Measurements from ENCODE around the gene TTC9.

TTC9 gene

GRCh38 chr14:70645892-70646291 lies 4.2 kb downstream of the TTC9 start:
- no peaks in the 10 kb centered on the region for H3K79me2 ChIP-seq (ENCODE audit: insufficient read depth, low read length)
- H3K9me3 ChIP-seq (ENCODE audit: insufficient read depth, low read length, severe bottlenecking), result no peaks in the 10 kb centered on the region
- no peak overlapping the region for H3K4me3 ChIP-seq (ENCODE audit: low read depth in 1 of 2, low read length in 2 of 2)
- peaks cover 17% of the 10 kb centered on the region for H3K4me1 ChIP-seq (ENCODE audit: insufficient read depth, low read length)
- ATAC-seq (ENCODE audit: insufficient read depth, low read depth) (no peak), DNase-seq (no peak)
- no peak overlapping the region for H3K27ac ChIP-seq (ENCODE audit: low read length)
- no peaks in the 10 kb centered on the region for H3K36me3 ChIP-seq (ENCODE audit: insufficient read depth, low read length)
- H3K4me2 ChIP-seq (ENCODE audit: insufficient read depth, low read length), result no peak overlapping the region
- H4K20me1 ChIP-seq (ENCODE audit: insufficient read depth, low read length), result peaks cover 6% of the 10 kb centered on the region; the same call in 1 of the 2 replicates
- no peak overlapping the region for H2AFZ ChIP-seq (ENCODE audit: low read depth, low read length)
- peaks cover 42% of the 10 kb centered on the region for H3K27me3 ChIP-seq (ENCODE audit: insufficient read depth, low read length, poor library complexity)
- H3K9ac ChIP-seq (ENCODE audit: low read depth, low read length), result no peak overlapping the region
- TF ChIP-seq CTCF (IDR thresholded peaks at IDR 0.05; ENCODE audit: borderline replicate concordance, extremely low read depth, low read length, poor library complexity, severe bottlenecking) (no peak), EZH2 (IDR thresholded peaks at IDR 0.05; ENCODE audit: borderline replicate concordance, low read depth, low read length, severe bottlenecking) (no peak)

GRCh38 chr14:70646705-70647104 lies 5.0 kb downstream of the TTC9 start:
- H3K27me3 ChIP-seq (ENCODE audit: insufficient read depth, low read length, poor library complexity), result peaks cover 34% of the 10 kb centered on the region
- H3K4me1 ChIP-seq (ENCODE audit: insufficient read depth, low read length), result peaks cover 10% of the 10 kb centered on the region
- no peaks in the 10 kb centered on the region for H3K9me3 ChIP-seq (ENCODE audit: insufficient read depth, low read length, severe bottlenecking)
- H3K79me2 ChIP-seq (ENCODE audit: insufficient read depth, low read length), result no peaks in the 10 kb centered on the region
- TF ChIP-seq CTCF (IDR thresholded peaks at IDR 0.05; ENCODE audit: borderline replicate concordance, extremely low read depth, low read length, poor library complexity, severe bottlenecking), result no peak
- no peak for TF ChIP-seq EZH2 (IDR thresholded peaks at IDR 0.05; ENCODE audit: borderline replicate concordance, low read depth, low read length, severe bottlenecking)
- no peaks in the 10 kb centered on the region for H3K36me3 ChIP-seq (ENCODE audit: insufficient read depth, low read length)
- DNase-seq, result no peak
- no peak overlapping the region for H3K4me2 ChIP-seq (ENCODE audit: insufficient read depth, low read length)
- no peak overlapping the region for H3K27ac ChIP-seq (ENCODE audit: low read length)
- H3K4me3 ChIP-seq (ENCODE audit: low read depth in 1 of 2, low read length in 2 of 2), result no peak overlapping the region
- no peak overlapping the region for H2AFZ ChIP-seq (ENCODE audit: low read depth, low read length)
- 0 out of 2 replicates have a peak, but pooled peaks cover 5% of the 10 kb centered on the region for H4K20me1 ChIP-seq (ENCODE audit: insufficient read depth, low read length)
- no peak overlapping the region for H3K9ac ChIP-seq (ENCODE audit: low read depth, low read length)
- no peak for ATAC-seq (ENCODE audit: insufficient read depth, low read depth)

GRCh38 chr14:70648346-70648745 lies 6.6 kb downstream of the TTC9 start:
- ATAC-seq (ENCODE audit: insufficient read depth, low read depth), result no peak
- Histone ChIP-seq H3K79me2 (ENCODE audit: insufficient read depth, low read length) (no peaks in the 10 kb centered on the region), H3K27ac (ENCODE audit: low read length) (no peak overlapping the region), H3K9ac (ENCODE audit: low read depth, low read length) (no peak overlapping the region), H4K20me1 (ENCODE audit: insufficient read depth, low read length) (0 out of 2 replicates have a peak, but pooled peaks cover 5% of the 10 kb centered on the region), H3K4me1 (ENCODE audit: insufficient read depth, low read length) (no peaks in the 10 kb centered on the region), H3K9me3 (ENCODE audit: insufficient read depth, low read length, severe bottlenecking) (no peaks in the 10 kb centered on the region), H3K27me3 (ENCODE audit: insufficient read depth, low read length, poor library complexity) (peaks cover 18% of the 10 kb centered on the region), H3K36me3 (ENCODE audit: insufficient read depth, low read length) (no peaks in the 10 kb centered on the region), H3K4me3 (ENCODE audit: low read depth in 1 of 2, low read length in 2 of 2) (no peak overlapping the region), H3K4me2 (ENCODE audit: insufficient read depth, low read length) (no peak overlapping the region), H2AFZ (ENCODE audit: low read depth, low read length) (no peak overlapping the region)
- DNase-seq, result no peak
- TF ChIP-seq CTCF (IDR thresholded peaks at IDR 0.05; ENCODE audit: borderline replicate concordance, extremely low read depth, low read length, poor library complexity, severe bottlenecking) (no peak), EZH2 (IDR thresholded peaks at IDR 0.05; ENCODE audit: borderline replicate concordance, low read depth, low read length, severe bottlenecking) (no peak)

GRCh38 chr14:70649803-70650202 lies 8.1 kb downstream of the TTC9 start:
- Histone ChIP-seq H2AFZ (ENCODE audit: low read depth, low read length) (no peak overlapping the region), H3K27me3 (ENCODE audit: insufficient read depth, low read length, poor library complexity) (peaks cover 7% of the 10 kb centered on the region), H3K36me3 (ENCODE audit: insufficient read depth, low read length) (no peaks in the 10 kb centered on the region), H3K4me1 (ENCODE audit: insufficient read depth, low read length) (peaks cover 2% of the 10 kb centered on the region), H3K4me3 (ENCODE audit: low read depth in 1 of 2, low read length in 2 of 2) (no peak overlapping the region), H3K4me2 (ENCODE audit: insufficient read depth, low read length) (no peak overlapping the region), H3K9me3 (ENCODE audit: insufficient read depth, low read length, severe bottlenecking) (no peaks in the 10 kb centered on the region), H4K20me1 (ENCODE audit: insufficient read depth, low read length) (no peaks in the 10 kb centered on the region), H3K9ac (ENCODE audit: low read depth, low read length) (no peak overlapping the region), H3K27ac (ENCODE audit: low read length) (no peak overlapping the region), H3K79me2 (ENCODE audit: insufficient read depth, low read length) (no peaks in the 10 kb centered on the region)
- DNase-seq, result no peak
- no peak for TF ChIP-seq CTCF (IDR thresholded peaks at IDR 0.05; ENCODE audit: borderline replicate concordance, extremely low read depth, low read length, poor library complexity, severe bottlenecking)
- no peak for TF ChIP-seq EZH2 (IDR thresholded peaks at IDR 0.05; ENCODE audit: borderline replicate concordance, low read depth, low read length, severe bottlenecking)
- no peak for ATAC-seq (ENCODE audit: insufficient read depth, low read depth)
